Spleen (tissue), 11 donors: Measurements from ENCODE around the gene RHOC. TPM values are rescaled to one million over a fixed set of nuclear protein-coding genes. Genes with fewer than 3 reads are reported as not detected.
"Not testable (repeated sequence)": the region's sequence is repeated elsewhere in the genome, so short reads cannot be mapped to it uniquely, and the experiment has no call there.

ENCODE experiments used
- DNase-seq: peaks from one replicate; pipeline ENCODE4 v3.0.0-alpha.2; 2020
- H3K27ac ChIP-seq, 8 donors: fragments of 200-600 bp; sonication (generic) in 7 of 8; 1 replicate in 4 of 8; 2 replicates in 4 of 8; pipeline versions ENCODE4 v1.5.0 to v1.8.0; 2016 to 2021; ENCODE audit warnings: inconsistent platforms in 4 of 8, mild to moderate bottlenecking in 4 of 8, moderate library complexity in 1 of 8
- H3K27me3 ChIP-seq, 7 donors: fragments of 200-600 bp; sonication (generic) in 6 of 7; replicated peaks in 1 of 7; 1 replicate in 4 of 7; 2 replicates in 3 of 7; pipeline versions ENCODE4 v1.5.0 to v1.8.0; 2016 to 2021; ENCODE audit warnings: inconsistent platforms in 3 of 7, mild to moderate bottlenecking in 1 of 7
- H3K36me3 ChIP-seq, 6 donors: fragments of 200-600 bp; sonication (generic) in 5 of 6; 1 replicate in 4 of 6; 2 replicates in 2 of 6; pipeline versions ENCODE4 v1.5.0 to v1.8.0; 2016 to 2021; ENCODE audit warnings: inconsistent platforms in 2 of 6
- H3K4me1 ChIP-seq, 6 donors: fragments of 200-600 bp; sonication (generic) in 5 of 6; 1 replicate in 3 of 6; 2 replicates in 3 of 6; pipeline versions ENCODE4 v1.5.0 to v1.8.0; 2016 to 2021; ENCODE audit warnings: inconsistent platforms in 3 of 6
- H3K4me3 ChIP-seq, 8 donors: fragments of 200-600 bp; sonication (generic) in 7 of 8; 1 replicate in 4 of 8; 2 replicates in 4 of 8; pipeline versions ENCODE4 v1.5.0 to v1.8.0; 2016 to 2021; ENCODE audit warnings: inconsistent platforms in 4 of 8, mild to moderate bottlenecking in 4 of 8, moderate library complexity in 2 of 8
- H3K9me3 ChIP-seq, 8 donors: fragments of 200-600 bp; sonication (generic) in 7 of 8; 1 replicate in 4 of 8; 2 replicates in 4 of 8; pipeline versions ENCODE4 v1.5.0 to v1.8.0; 2016 to 2021; ENCODE audit warnings: inconsistent platforms in 4 of 8
- CTCF ChIP-seq, 11 experiments: fragments of 200-600 bp in 7 of 11; fragments of 450-650 bp in 4 of 11; sonication (generic) in 4 of 11; IDR thresholded peaks in 8 of 11; conservative IDR thresholded peaks in 3 of 11; 1 replicate in 7 of 11; 2 replicates in 4 of 11; pipeline versions ENCODE4 v1.4.0 to v1.8.0; 2016 to 2021; ENCODE audit warnings: antibody characterized with exemption in 11 of 11, inconsistent platforms in 4 of 11, mild to moderate bottlenecking in 1 of 11
- POLR2A ChIP-seq, 3 donors: fragments of 450-650 bp; IDR thresholded peaks; one replicate each; pipeline ENCODE4 v1.5.1; 2017; ENCODE audit warnings: antibody characterized with exemption in 3 of 3, mild to moderate bottlenecking in 1 of 3
- POLR2AphosphoS5 ChIP-seq, 3 donors: sonication (generic); formaldehyde crosslinking; IDR thresholded peaks; one replicate each; pipeline ENCODE4 v1.5.1; 2017; ENCODE audit warnings: antibody characterized with exemption in 3 of 3
- WGBS, 5 donors: extraction: QIAGEN DNeasy Blood & Tissue Kit in 3 of 5; methylation state at CpG; one replicate each; pipeline versions ENCODE4 v1.1.5 to v1.1.7; 2013 to 2018; 5-methylcytosine and 5-hydroxymethylcytosine counted together
- intact Hi-C: fragments of 100-400 bp; cut with DNase I; formaldehyde crosslinking; loops from one replicate; pipeline ENCODE4 v1.15.0; 2023; ENCODE audit warnings: low total_unique reads
- polyA plus RNA-seq, 3 donors: library from polyadenylated mRNA; stranded (reverse); fragments of 200-250 nt; gene quantifications; one replicate each; pipeline ENCODE4 v1.2.1, GENCODE V29; 2013
- total RNA-seq, 7 donors: library from RNA; depleted of rRNA in 3 of 7; stranded (reverse); fragments of >200 nt in 3 of 7; fragmentation: NEBNext Ultra II Directional in 4 of 7; extraction: Animal tissue kit (Norgen Biotek cat#: 25700) in 4 of 7; gene quantifications; one replicate each; pipeline versions ENCODE4 v1.1.0 to v1.2.1, GENCODE V29; 2016 to 2021
- donor health status: healthy with polysubstance abuse.
- donor health status: DM: no; HTN: no; CAD: no; lungs with moderate emphysema.
- donor health status: DM: no; HTN: no; CAD: no.
- donor health status: Bipolar disorder and iron deficiency.
- donor health status: healthy.
- donor health status: DM: no; HTN: no; CAD: no.
- donor health status: DM: yes; HTN: yes; CAD: no.

The RHOC gene
- total and polyA plus RNA-seq, 10 donors, result 120 to 323 (median 203) TPM

GRCh38 chr1:112729909-112730308 lies 23.0 kb upstream of the RHOC start:
- no peaks in the 10 kb centered on the region for H3K36me3 ChIP-seq
- H3K27me3 ChIP-seq, result no peaks in the 10 kb centered on the region
- TF ChIP-seq POLR2AphosphoS5 (IDR thresholded peaks at IDR 0.05) (no peak), POLR2A (IDR thresholded peaks at IDR 0.05) (no peak), CTCF (IDR thresholded peaks at IDR 0.05 in 8 of 11, conservative IDR thresholded peaks at IDR 0.05 in 3 of 11) (no peak)
- DNase-seq, result no peak
- no peaks in the 10 kb centered on the region for H3K4me1 ChIP-seq
- H3K4me3 ChIP-seq, result no peak overlapping the region
- intact Hi-C loops, result no loop called here
- no peaks in the 10 kb centered on the region for H3K9me3 ChIP-seq
- H3K27ac ChIP-seq, result no peak overlapping the region
- 57 to 89% (median 60%) methylated on average over 1 of the region's 1 CpG for WGBS, 5 donors

GRCh38 chr1:112729011-112729410 lies 22.1 kb upstream of the RHOC start:
- H3K4me1 ChIP-seq, DNase-seq, H3K27ac ChIP-seq, H3K9me3 ChIP-seq, H3K36me3 ChIP-seq, H3K27me3 ChIP-seq, intact Hi-C loops, H3K4me3 ChIP-seq: not testable (repeated sequence)
- 65 to 85% (median 75%) methylated on average over 3 of the region's 3 CpGs for WGBS, 5 donors

GRCh38 chr1:112728306-112728971 lies 21.5 kb upstream of the RHOC start:
- DNase-seq, H3K27ac ChIP-seq, intact Hi-C loops, H3K36me3 ChIP-seq, H3K4me3 ChIP-seq, H3K9me3 ChIP-seq, H3K4me1 ChIP-seq, H3K27me3 ChIP-seq: not testable (repeated sequence)
- WGBS, 5 donors, result 92 to 94% (median 93%) methylated on average over 31 to 33 of the region's 33 CpGs

- 60 to 78% (median 68%) methylated on average over 2 of the region's 2 CpGs for WGBS, 5 donors
- Histone ChIP-seq H3K9me3 (no peaks in the 10 kb centered on the region), H3K27ac (no peak overlapping the region), H3K27me3 (peaks cover 0 to 14% (median 3%) of the 10 kb centered on the region in 7 donors), H3K4me1 (peaks cover 2 to 8% (median 6%) of the 10 kb centered on the region in 6 donors), H3K36me3 (no peaks in the 10 kb centered on the region), H3K4me3 (no peak overlapping the region)
- TF ChIP-seq POLR2AphosphoS5 (IDR thresholded peaks at IDR 0.05), result no peak
- no peak for TF ChIP-seq POLR2A (IDR thresholded peaks at IDR 0.05)
- no peak for TF ChIP-seq CTCF (IDR thresholded peaks at IDR 0.05 in 8 of 11, conservative IDR thresholded peaks at IDR 0.05 in 3 of 11)
- no peak for DNase-seq
- intact Hi-C loops, result no loop called here
Observed at GRCh38 chr1:112727716-112728115, 20.8 kb upstream of the RHOC start.

GRCh38 chr1:112724240-112724639 lies 17.3 kb upstream of the RHOC start:
- intact Hi-C loops, H3K4me3 ChIP-seq, H3K9me3 ChIP-seq, H3K27ac ChIP-seq, DNase-seq, H3K36me3 ChIP-seq: not testable (repeated sequence)
- WGBS, 5 donors, result 91 to 100% (median 93%) methylated on average over 2 to 4 of the region's 4 CpGs
- H3K27me3 ChIP-seq, result peaks cover 0 to 34% (median 7%) of the 10 kb centered on the region in 7 donors
- peaks cover 4 to 15% (median 11%) of the 10 kb centered on the region in 6 donors for H3K4me1 ChIP-seq

- no peak for DNase-seq
- no peaks in the 10 kb centered on the region for H3K36me3 ChIP-seq
- H3K27ac ChIP-seq, result no peak overlapping the region
- H3K4me3 ChIP-seq, result no peak overlapping the region
- no peaks in the 10 kb centered on the region for H3K9me3 ChIP-seq
- intact Hi-C loops, result no loop called here
- TF ChIP-seq CTCF (IDR thresholded peaks at IDR 0.05 in 8 of 11, conservative IDR thresholded peaks at IDR 0.05 in 3 of 11) (no peak), POLR2AphosphoS5 (IDR thresholded peaks at IDR 0.05) (no peak), POLR2A (IDR thresholded peaks at IDR 0.05) (no peak)
- peaks cover 7 to 23% (median 18%) of the 10 kb centered on the region in 6 donors for H3K4me1 ChIP-seq
- peaks cover 0 to 42% (median 7%) of the 10 kb centered on the region in 7 donors for H3K27me3 ChIP-seq
- 69 to 78% (median 77%) methylated on average over 8 of the region's 8 CpGs for WGBS, 5 donors
Observed at GRCh38 chr1:112723511-112723839, 16.5 kb upstream of the RHOC start.
